ENCODE measurements around the gene REEP1. TPM values are rescaled to one million over a fixed set of nuclear protein-coding genes. Genes with fewer than 3 reads are reported as not detected.

Gene REEP1
- total RNA-seq, 1 experiment from 2014 or later = 5.9 TPM

DNA sequence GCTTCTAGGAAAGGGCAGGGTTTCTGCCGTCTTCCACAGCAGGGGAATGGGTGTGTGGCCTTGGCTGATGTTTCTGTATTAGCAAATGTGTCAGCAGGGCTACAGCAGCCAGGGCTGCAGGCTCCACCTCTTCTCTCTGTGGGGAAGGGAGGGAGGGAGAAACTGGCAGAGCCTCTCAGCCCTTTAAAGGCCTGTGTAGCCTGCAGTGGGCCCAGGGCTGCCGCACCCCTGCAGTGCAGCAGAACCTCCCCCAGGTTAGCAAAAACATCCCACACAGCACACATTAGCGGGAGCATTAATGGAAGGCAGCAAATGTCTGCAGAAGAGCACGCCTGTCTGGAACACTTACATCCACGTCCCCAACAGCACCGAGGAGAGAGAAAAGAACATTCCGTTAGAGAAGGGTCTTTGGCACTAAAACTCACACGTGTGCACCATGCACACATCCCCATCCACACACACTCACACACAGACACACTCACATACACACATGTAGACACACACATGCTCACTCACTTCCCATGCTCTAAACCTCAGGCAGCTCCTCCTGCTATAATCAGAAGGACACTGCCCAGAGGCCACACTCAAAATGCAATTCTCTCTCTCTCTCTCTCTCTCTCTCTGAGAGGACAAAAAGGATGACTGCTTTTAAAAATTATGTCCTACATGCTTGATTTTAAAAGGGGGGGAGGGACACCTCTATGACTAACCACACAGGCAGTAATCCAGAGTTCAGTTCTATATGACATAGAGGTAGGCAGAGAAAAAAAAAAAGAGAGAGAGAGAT lies 114.1 kb downstream of the REEP1 start (continued):
- TF ChIP-seq RAD21 (IDR thresholded peaks at IDR 0.05; ENCODE audit: low read depth) = no peak
- no peak for TF ChIP-seq ELF1 (IDR thresholded peaks at IDR 0.05; ENCODE audit: borderline replicate concordance, low read depth)
- no peak for TF ChIP-seq CBX3 (IDR thresholded peaks at IDR 0.05; ENCODE audit: low read depth)
- TF ChIP-seq CTCF (IDR thresholded peaks at IDR 0.05 in 2 of 3, conservative IDR thresholded peaks at IDR 0.05 in 1 of 3; ENCODE audit: borderline replicate concordance in 1 of 3, insufficient read depth in 1 of 3, low read depth in 2 of 3, low read length in 2 of 3) = no peak
- no peak for TF ChIP-seq JUND (IDR thresholded peaks at IDR 0.05)
- no peak for TF ChIP-seq EGR1 (IDR thresholded peaks at IDR 0.05; ENCODE audit: low read depth)
- no peak for TF ChIP-seq TCF7L2 (IDR thresholded peaks at IDR 0.05; ENCODE audit: borderline replicate concordance, extremely low read depth, insufficient read depth, insufficient read length)
- TF ChIP-seq POLR2AphosphoS5 (IDR thresholded peaks at IDR 0.05; ENCODE audit: low read depth, low read length) = no peak
- TF ChIP-seq EZH2 (IDR thresholded peaks at IDR 0.05) = no peak
- TF ChIP-seq ZFX (IDR thresholded peaks at IDR 0.05) = no peak
- TF ChIP-seq SIN3A (IDR thresholded peaks at IDR 0.05; ENCODE audit: low read depth) = no peak

- Histone ChIP-seq H3K4me2 (ENCODE audit: low read length) (no peak overlapping the region), H4K20me1 (ENCODE audit: insufficient read depth) (no peaks in the 10 kb centered on the region), H3K79me2 (ENCODE audit: insufficient read depth, low read length) (no peaks in the 10 kb centered on the region), H2AFZ (ENCODE audit: low read depth, low read length, poor library complexity, severe bottlenecking) (no peak overlapping the region), H3K4me1 (ENCODE audit: control insufficient read depth in 1 of 2, insufficient read depth in 2 of 2, low read length in 2 of 2) (no peaks in the 10 kb centered on the region), H3K27me3 (ENCODE audit: insufficient read depth, low read length) (no peaks in the 10 kb centered on the region), H3K9me2 (ENCODE audit: insufficient read depth) (no peaks in the 10 kb centered on the region), H3K9me3 (ENCODE audit: control insufficient read depth in 1 of 2, insufficient read depth in 1 of 2, low read depth in 1 of 2, low read length in 2 of 2) (no peaks in the 10 kb centered on the region), H3K27ac (ENCODE audit: low read depth, low read length) (no peak overlapping the region), H3K4me3 (replicated peaks in 1 of 2; ENCODE audit: low read depth in 1 of 2, low read length in 2 of 2) (no peak overlapping the region), H3K36me3 (ENCODE audit: control insufficient read depth in 1 of 2, insufficient read depth in 2 of 2, low read length in 2 of 2) (no peaks in the 10 kb centered on the region), H3K9ac (ENCODE audit: low read length) (no peak overlapping the region)
- DNase-seq (ENCODE audit: low read depth, low spot score) (peak; percentile 27), ATAC-seq (peak; percentile 88)
- BruUV-seq (replicated peaks) = no TSS peak
- intact Hi-C loops (cut with micrococcal nuclease) = loop anchor here (1.0 kb wide), 1 partner anchor 147 kb away; no protein-coding TSS in a partner anchor
- RAD21 ChIA-PET (ENCODE audit: low non-redundant PET in 1 of 2, low total read pairs in 2 of 2, uncharacterized antibody in 2 of 2, unreplicated experiment in 2 of 2) = interaction anchor here in 1 of 2 experiments (1.0 to 1.1 kb wide), 2 partner anchors 147 to 176 kb away, joined by 3 read pairs; no protein-coding TSS in a partner anchor
- peak; percentile 84 for TF ChIP-seq RAD21 (IDR thresholded peaks at IDR 0.05; ENCODE audit: low read depth)
- no peak for TF ChIP-seq ZFX (IDR thresholded peaks at IDR 0.05)
- peak; percentile 87 to 97 (median 87) for TF ChIP-seq CTCF (IDR thresholded peaks at IDR 0.05 in 2 of 3, conservative IDR thresholded peaks at IDR 0.05 in 1 of 3; ENCODE audit: borderline replicate concordance in 1 of 3, insufficient read depth in 1 of 3, low read depth in 2 of 3, low read length in 2 of 3)
- no peak for TF ChIP-seq TCF7L2 (IDR thresholded peaks at IDR 0.05; ENCODE audit: borderline replicate concordance, extremely low read depth, insufficient read depth, insufficient read length)
- TF ChIP-seq SRF (IDR thresholded peaks at IDR 0.05; ENCODE audit: low read depth) = no peak
- CTCF ChIA-PET = interaction anchor here (0.8 to 1.8 kb wide), 12 partner anchors 14 to 175 kb away, joined by 3 to 10 read pairs (median 4); partner anchors contain the start of gene IMMT
- POLR2A ChIA-PET = no interaction called here
Measured at GRCh38 chr2:86221066-86221684, 116.3 kb downstream of the REEP1 start.

Data from HCT116 (cell line).